NCI-H2029 (cell line): ENCODE data around the gene MICAL1.

Source experiments
- DNase-seq: peaks from one replicate; lab custom pipeline; 2025; lab: John Stamatoyannopoulos, UW

MICAL1 gene

GRCh38 chr6:109453594-109454495 lies 1.7 kb downstream of the MICAL1 start:
- no peak for DNase-seq

- no peak for DNase-seq
Observed at GRCh38 chr6:109453156-109453555, 2.4 kb downstream of the MICAL1 start.

- DNase-seq = no peak
Observed at GRCh38 chr6:109452181-109452580, 3.4 kb downstream of the MICAL1 start.

GRCh38 chr6:109451376-109451775 lies 4.2 kb downstream of the MICAL1 start:
- DNase-seq = no peak

GRCh38 chr6:109450801-109451200 lies 4.8 kb downstream of the MICAL1 start:
- DNase-seq = no peak

- no peak for DNase-seq
Observed at GRCh38 chr6:109449795-109450673, 5.5 kb downstream of the MICAL1 start.

GRCh38 chr6:109449064-109449794 lies 6.3 kb downstream of the MICAL1 start:
- DNase-seq = no peak

- no peak for DNase-seq
Observed at GRCh38 chr6:109448615-109449014, 7.0 kb downstream of the MICAL1 start.

GRCh38 chr6:109447878-109448555 lies 7.6 kb downstream of the MICAL1 start:
- no peak for DNase-seq

GRCh38 chr6:109447087-109447486 lies 8.5 kb downstream of the MICAL1 start:
- no peak for DNase-seq

GRCh38 chr6:109446541-109446940 lies 9.0 kb downstream of the MICAL1 start:
- no peak for DNase-seq

- no peak for DNase-seq
Observed at GRCh38 chr6:109446072-109446471, 9.5 kb downstream of the MICAL1 start.

- DNase-seq = no peak
Observed at GRCh38 chr6:109445382-109445781, 10.2 kb downstream of the MICAL1 start.

- no peak for DNase-seq
Observed at GRCh38 chr6:109443425-109443950, 12.1 kb downstream of the MICAL1 start.

- DNase-seq = no peak
Observed at GRCh38 chr6:109442393-109442924, 13.1 kb downstream of the MICAL1 start.

GRCh38 chr6:109441069-109441816 lies 14.3 kb downstream of the MICAL1 start:
- DNase-seq = peak; percentile 45

- DNase-seq = peak; percentile 72
Observed at GRCh38 chr6:109440331-109441068, 15.1 kb downstream of the MICAL1 start, which contains the start of the genes PPIL6 and SMPD2. PPIL6 (minus strand) TSS chr6:109440628; CDS start chr6:109440590, 38 bp downstream. SMPD2 (plus strand) TSS chr6:109440724; CDS start chr6:109441122, 398 bp downstream.

GRCh38 chr6:109436041-109436440 lies 19.5 kb downstream of the MICAL1 start:
- DNase-seq = no peak

GRCh38 chr6:109434456-109434855 lies 21.1 kb downstream of the MICAL1 start:
- no peak for DNase-seq
